Right atrium auricular region (tissue), 2 donors: Measurements from ENCODE around the gene AIG1. TPM values are rescaled to one million over a fixed set of nuclear protein-coding genes. Genes with fewer than 3 reads are reported as not detected.

Experiments
- DNase-seq: peaks from one replicate; pipeline ENCODE4 v3.0.0-alpha.2; 2019; ENCODE audit warnings: low spot score
- H3K27ac ChIP-seq, 2 donors: fragments of 200-600 bp; sonication (generic); 1 replicate in 1 of 2; 2 replicates in 1 of 2; pipeline ENCODE4 v1.5.1; 2016 to 2019
- H3K27me3 ChIP-seq, 2 donors: fragments of 200-600 bp; sonication (generic); one replicate each; pipeline versions ENCODE4 v1.5.1 to v1.6.0; 2017 to 2019
- H3K36me3 ChIP-seq: fragments of 200-600 bp; sonication (generic); one replicate; pipeline ENCODE4 v1.5.1; 2016
- H3K4me1 ChIP-seq, 2 donors: fragments of 200-600 bp; sonication (generic); one replicate each; pipeline versions ENCODE4 v1.5.1 to v1.6.0; 2017 to 2019
- H3K4me3 ChIP-seq, 2 donors: fragments of 200-600 bp; sonication (generic); 1 replicate in 1 of 2; 2 replicates in 1 of 2; pipeline ENCODE4 v1.5.1; 2017 to 2019; ENCODE audit warnings: mild to moderate bottlenecking in 1 of 2, moderate library complexity in 1 of 2
- H3K9me3 ChIP-seq, 2 donors: fragments of 200-600 bp; sonication (generic); one replicate each; pipeline ENCODE4 v1.5.1; 2019
- total RNA-seq, 2 donors: library from RNA; depleted of rRNA; stranded (reverse); fragments of >200 nt; gene quantifications; one replicate each; pipeline ENCODE4 v1.1.0, GENCODE V29; 2016
- TF ChIP-seq, protein P1 (sequence below), 2 donors: fragments of 200-600 bp; sonication (generic); IDR thresholded peaks; one replicate each; pipeline ENCODE4 v1.5.1; 2019; ENCODE audit warnings: antibody characterized with exemption in 2 of 2

AIG1 gene
- total RNA-seq, 2 donors from 2014 or later = 28.6 to 62.6 TPM

- no peak overlapping the region for H3K4me3 ChIP-seq
- TF ChIP-seq, protein P1, sequence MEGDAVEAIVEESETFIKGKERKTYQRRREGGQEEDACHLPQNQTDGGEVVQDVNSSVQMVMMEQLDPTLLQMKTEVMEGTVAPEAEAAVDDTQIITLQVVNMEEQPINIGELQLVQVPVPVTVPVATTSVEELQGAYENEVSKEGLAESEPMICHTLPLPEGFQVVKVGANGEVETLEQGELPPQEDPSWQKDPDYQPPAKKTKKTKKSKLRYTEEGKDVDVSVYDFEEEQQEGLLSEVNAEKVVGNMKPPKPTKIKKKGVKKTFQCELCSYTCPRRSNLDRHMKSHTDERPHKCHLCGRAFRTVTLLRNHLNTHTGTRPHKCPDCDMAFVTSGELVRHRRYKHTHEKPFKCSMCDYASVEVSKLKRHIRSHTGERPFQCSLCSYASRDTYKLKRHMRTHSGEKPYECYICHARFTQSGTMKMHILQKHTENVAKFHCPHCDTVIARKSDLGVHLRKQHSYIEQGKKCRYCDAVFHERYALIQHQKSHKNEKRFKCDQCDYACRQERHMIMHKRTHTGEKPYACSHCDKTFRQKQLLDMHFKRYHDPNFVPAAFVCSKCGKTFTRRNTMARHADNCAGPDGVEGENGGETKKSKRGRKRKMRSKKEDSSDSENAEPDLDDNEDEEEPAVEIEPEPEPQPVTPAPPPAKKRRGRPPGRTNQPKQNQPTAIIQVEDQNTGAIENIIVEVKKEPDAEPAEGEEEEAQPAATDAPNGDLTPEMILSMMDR (IDR thresholded peaks at IDR 0.05) = no peak
- H3K9me3 ChIP-seq = no peaks in the 10 kb centered on the region
- no peak for DNase-seq
- H3K36me3 ChIP-seq = no peaks in the 10 kb centered on the region
- H3K4me1 ChIP-seq = peaks cover 0 to 7% of the 10 kb centered on the region in 2 donors
- H3K27ac ChIP-seq = no peak overlapping the region
- no peaks in the 10 kb centered on the region for H3K27me3 ChIP-seq
These were observed 223.4 kb downstream of the AIG1 start for GRCh38 chr6:143283887-143284645.

DNA sequence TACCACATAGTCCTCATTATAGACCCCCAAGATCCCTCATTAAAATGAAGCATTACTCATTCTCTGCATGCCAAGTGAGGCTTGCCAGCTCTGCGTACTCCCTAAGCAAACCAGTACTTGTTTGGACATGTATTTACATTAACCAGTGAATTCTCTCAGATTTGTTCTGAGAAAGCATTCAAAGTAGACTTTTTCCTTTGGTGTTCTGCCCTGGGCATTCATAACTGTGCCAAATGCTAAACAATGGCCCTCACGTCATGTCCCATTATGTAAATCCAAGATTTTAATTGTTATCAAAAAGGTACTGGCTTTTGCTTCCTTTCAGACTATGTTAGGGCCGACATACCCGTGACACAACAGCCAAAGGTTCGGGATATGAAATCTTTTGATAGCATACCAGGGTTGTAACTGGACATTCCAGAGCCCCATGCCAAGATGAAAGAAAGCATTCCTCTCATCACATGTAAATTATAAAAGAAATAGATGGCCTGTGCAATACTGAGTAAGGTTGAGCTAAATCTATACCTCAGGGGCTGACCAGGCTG is 225.6 kb downstream of the AIG1 start:
- TF ChIP-seq, protein P1 (IDR thresholded peaks at IDR 0.05) = no peak
- Histone ChIP-seq H3K4me3 (no peak overlapping the region), H3K36me3 (no peaks in the 10 kb centered on the region), H3K27ac (no peak overlapping the region), H3K4me1 (peaks cover 0 to 7% of the 10 kb centered on the region in 2 donors), H3K27me3 (no peaks in the 10 kb centered on the region), H3K9me3 (no peaks in the 10 kb centered on the region)
- DNase-seq = no peak

DNA sequence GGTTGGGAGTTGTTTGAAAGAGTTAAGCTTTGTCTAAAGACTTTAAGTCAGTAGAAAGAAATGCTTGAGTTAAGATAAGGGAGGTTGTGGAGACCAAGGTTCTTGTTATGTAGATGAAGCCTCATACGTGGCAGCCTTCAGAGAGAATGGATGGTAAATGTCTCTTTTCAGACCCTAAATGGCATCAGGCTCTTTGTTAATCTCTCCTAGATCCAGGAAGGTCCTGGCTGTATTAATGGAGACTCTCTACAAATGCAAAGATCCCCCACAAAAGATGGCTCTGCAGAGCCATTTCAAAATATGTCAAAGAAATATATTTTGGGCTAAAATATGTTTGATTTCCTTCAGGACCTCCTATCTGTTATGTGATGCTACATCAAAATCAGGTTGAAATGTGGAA is 228.2 kb downstream of the AIG1 start:
- Histone ChIP-seq H3K27ac (no peak overlapping the region), H3K4me3 (no peak overlapping the region), H3K4me1 (peaks cover 0 to 7% of the 10 kb centered on the region in 2 donors), H3K27me3 (no peaks in the 10 kb centered on the region), H3K9me3 (no peaks in the 10 kb centered on the region), H3K36me3 (no peaks in the 10 kb centered on the region)
- TF ChIP-seq, protein P1 (IDR thresholded peaks at IDR 0.05) = no peak
- DNase-seq = no peak

- Histone ChIP-seq H3K27me3 (no peaks in the 10 kb centered on the region), H3K4me1 (peaks cover 0 to 7% of the 10 kb centered on the region in 2 donors), H3K36me3 (no peaks in the 10 kb centered on the region), H3K27ac (no peak overlapping the region), H3K4me3 (no peak overlapping the region), H3K9me3 (no peaks in the 10 kb centered on the region)
- no peak for DNase-seq
- TF ChIP-seq, protein P1 (IDR thresholded peaks at IDR 0.05) = no peak
These were observed 229.5 kb downstream of the AIG1 start for GRCh38 chr6:143290206-143290605.

- TF ChIP-seq, protein P1 (IDR thresholded peaks at IDR 0.05) = no peak
- Histone ChIP-seq H3K4me1 (no peaks in the 10 kb centered on the region), H3K27me3 (no peaks in the 10 kb centered on the region), H3K4me3 (no peak overlapping the region), H3K36me3 (no peaks in the 10 kb centered on the region), H3K9me3 (no peaks in the 10 kb centered on the region), H3K27ac (no peak overlapping the region)
- DNase-seq = no peak
These were observed 232.8 kb downstream of the AIG1 start for GRCh38 chr6:143293523-143293922.
